ENCODE measurements around the gene FAM186B.

GRCh38 chr12:49585477-49586459, 19.7 kb downstream of the FAM186B start:
- TF ChIP-seq, protein P1, sequence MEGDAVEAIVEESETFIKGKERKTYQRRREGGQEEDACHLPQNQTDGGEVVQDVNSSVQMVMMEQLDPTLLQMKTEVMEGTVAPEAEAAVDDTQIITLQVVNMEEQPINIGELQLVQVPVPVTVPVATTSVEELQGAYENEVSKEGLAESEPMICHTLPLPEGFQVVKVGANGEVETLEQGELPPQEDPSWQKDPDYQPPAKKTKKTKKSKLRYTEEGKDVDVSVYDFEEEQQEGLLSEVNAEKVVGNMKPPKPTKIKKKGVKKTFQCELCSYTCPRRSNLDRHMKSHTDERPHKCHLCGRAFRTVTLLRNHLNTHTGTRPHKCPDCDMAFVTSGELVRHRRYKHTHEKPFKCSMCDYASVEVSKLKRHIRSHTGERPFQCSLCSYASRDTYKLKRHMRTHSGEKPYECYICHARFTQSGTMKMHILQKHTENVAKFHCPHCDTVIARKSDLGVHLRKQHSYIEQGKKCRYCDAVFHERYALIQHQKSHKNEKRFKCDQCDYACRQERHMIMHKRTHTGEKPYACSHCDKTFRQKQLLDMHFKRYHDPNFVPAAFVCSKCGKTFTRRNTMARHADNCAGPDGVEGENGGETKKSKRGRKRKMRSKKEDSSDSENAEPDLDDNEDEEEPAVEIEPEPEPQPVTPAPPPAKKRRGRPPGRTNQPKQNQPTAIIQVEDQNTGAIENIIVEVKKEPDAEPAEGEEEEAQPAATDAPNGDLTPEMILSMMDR (IDR thresholded peaks at IDR 0.05), result no peak
- no peak for TF ChIP-seq POLR2A (IDR thresholded peaks at IDR 0.05)
